Testis (tissue), 3 donors: ENCODE measurements around the gene SLC6A14. TPM values are rescaled to one million over a fixed set of nuclear protein-coding genes. Genes with fewer than 3 reads are reported as not detected.
A peak's percentile ranks its signal among the peaks of the same experiment; 100 is the strongest.

Experiments
- DNase-seq: peaks from one replicate; pipeline ENCODE4 v3.0.0-alpha.2; 2019
- H3K27ac ChIP-seq, 2 donors: fragments of 200-600 bp; sonication (generic); one replicate each; pipeline ENCODE4 v1.5.1; 2019
- H3K27me3 ChIP-seq: fragments of 200-600 bp; sonication (generic); one replicate; pipeline ENCODE4 v1.5.1; 2019
- H3K36me3 ChIP-seq: fragments of 200-600 bp; sonication (generic); one replicate; pipeline ENCODE4 v1.5.1; 2017; ENCODE audit warnings: low read depth; ENCODE audit errors: missing control alignments
- H3K4me1 ChIP-seq: fragments of 200-600 bp; sonication (generic); one replicate; pipeline ENCODE4 v1.5.1; 2019
- H3K4me3 ChIP-seq, 2 donors: fragments of 200-600 bp; sonication (generic); one replicate each; pipeline ENCODE4 v1.5.1; 2017 to 2019
- H3K9me3 ChIP-seq: fragments of 200-600 bp; sonication (generic); one replicate; pipeline ENCODE4 v1.5.1; 2017
- POLR2A ChIP-seq: fragments of 450-650 bp; IDR thresholded peaks from one replicate; pipeline ENCODE4 v1.6.1; 2017; ENCODE audit warnings: antibody characterized with exemption, mild to moderate bottlenecking, moderate library complexity
- WGBS, 2 donors: methylation state at CpG; one replicate each; pipeline ENCODE4 v1.1.5; 2018; 5-methylcytosine and 5-hydroxymethylcytosine counted together
- intact Hi-C: fragments of 100-400 bp; cut with DNase I; formaldehyde crosslinking; loops from one replicate; pipeline ENCODE4 v1.15.1; 2023; ENCODE audit warnings: low total_unique reads
- polyA plus RNA-seq: library from polyadenylated mRNA; stranded (reverse); fragments of 350-450 nt; fragmentation: Illumina TruSeq; extraction: RNeasy Lipid Tissue Mini Kit (QIAGEN cat#74804); gene quantifications from one replicate; pipeline ENCODE4 v1.2.3, GENCODE V29; 2014; ENCODE audit warnings: low read depth, low replicate concordance; ENCODE audit not compliant: insufficient read depth
- total RNA-seq, 2 donors: library from RNA; depleted of rRNA; stranded (reverse); fragments of >200 nt; gene quantifications; one replicate each; pipeline ENCODE4 v1.2.3, GENCODE V29; 2016
- TF ChIP-seq, protein P1 (sequence below), 3 experiments: fragments of 450-650 bp in 2 of 3; fragments of 200-600 bp in 1 of 3; sonication (generic) in 1 of 3; IDR thresholded peaks; one replicate each; pipeline ENCODE4 v1.5.1; 2016 to 2019; ENCODE audit warnings: antibody characterized with exemption in 3 of 3, mild to moderate bottlenecking in 2 of 3, moderate library complexity in 1 of 3

Gene SLC6A14
- total and polyA plus RNA-seq, 3 donors from 2014 or later = not detected

DNA sequence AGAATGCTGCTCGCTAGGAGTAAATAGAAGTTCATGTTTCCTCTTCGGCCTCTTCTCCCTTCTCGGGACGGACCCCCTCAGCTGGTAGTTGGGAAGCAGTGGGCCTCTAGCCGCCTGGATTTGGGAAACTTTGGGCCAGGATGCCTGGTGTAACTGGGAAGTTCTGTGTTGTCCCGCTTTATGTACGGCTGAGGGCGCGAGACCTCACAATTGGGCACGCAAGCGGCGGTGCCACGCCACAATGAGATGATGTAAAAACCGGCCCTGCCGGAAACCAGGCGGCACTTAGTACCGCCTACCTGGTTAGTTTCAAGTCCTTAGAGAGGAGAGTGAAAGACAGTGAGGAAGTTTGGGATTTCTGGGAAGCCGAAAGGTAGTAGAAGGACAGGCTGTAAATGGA lies 26.4 kb downstream of the SLC6A14 start, which contains the start of gene CT83:
TSS of gene CT83 (minus strand) at position 155 of the 400 bp plus-strand sequence. CDS start at position 35, 120 bp downstream.
- DNase-seq = peak; percentile 12
- intact Hi-C loops = no loop called here
- 55 to 65% methylated on average over 12 to 17 of the region's 18 CpGs for WGBS, 2 donors
- Histone ChIP-seq H3K27me3 (no peaks in the 10 kb centered on the region), H3K27ac (no peak within 1 kb of the TSS), H3K36me3 (no peaks in the 10 kb centered on the region), H3K9me3 (no peaks in the 10 kb centered on the region), H3K4me3 (no peak within 1 kb of the TSS), H3K4me1 (no peaks in the 10 kb centered on the region)
- no peak for TF ChIP-seq POLR2A
- TF ChIP-seq, protein P1, sequence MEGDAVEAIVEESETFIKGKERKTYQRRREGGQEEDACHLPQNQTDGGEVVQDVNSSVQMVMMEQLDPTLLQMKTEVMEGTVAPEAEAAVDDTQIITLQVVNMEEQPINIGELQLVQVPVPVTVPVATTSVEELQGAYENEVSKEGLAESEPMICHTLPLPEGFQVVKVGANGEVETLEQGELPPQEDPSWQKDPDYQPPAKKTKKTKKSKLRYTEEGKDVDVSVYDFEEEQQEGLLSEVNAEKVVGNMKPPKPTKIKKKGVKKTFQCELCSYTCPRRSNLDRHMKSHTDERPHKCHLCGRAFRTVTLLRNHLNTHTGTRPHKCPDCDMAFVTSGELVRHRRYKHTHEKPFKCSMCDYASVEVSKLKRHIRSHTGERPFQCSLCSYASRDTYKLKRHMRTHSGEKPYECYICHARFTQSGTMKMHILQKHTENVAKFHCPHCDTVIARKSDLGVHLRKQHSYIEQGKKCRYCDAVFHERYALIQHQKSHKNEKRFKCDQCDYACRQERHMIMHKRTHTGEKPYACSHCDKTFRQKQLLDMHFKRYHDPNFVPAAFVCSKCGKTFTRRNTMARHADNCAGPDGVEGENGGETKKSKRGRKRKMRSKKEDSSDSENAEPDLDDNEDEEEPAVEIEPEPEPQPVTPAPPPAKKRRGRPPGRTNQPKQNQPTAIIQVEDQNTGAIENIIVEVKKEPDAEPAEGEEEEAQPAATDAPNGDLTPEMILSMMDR (IDR thresholded peaks at IDR 0.05) = no peak

DNA sequence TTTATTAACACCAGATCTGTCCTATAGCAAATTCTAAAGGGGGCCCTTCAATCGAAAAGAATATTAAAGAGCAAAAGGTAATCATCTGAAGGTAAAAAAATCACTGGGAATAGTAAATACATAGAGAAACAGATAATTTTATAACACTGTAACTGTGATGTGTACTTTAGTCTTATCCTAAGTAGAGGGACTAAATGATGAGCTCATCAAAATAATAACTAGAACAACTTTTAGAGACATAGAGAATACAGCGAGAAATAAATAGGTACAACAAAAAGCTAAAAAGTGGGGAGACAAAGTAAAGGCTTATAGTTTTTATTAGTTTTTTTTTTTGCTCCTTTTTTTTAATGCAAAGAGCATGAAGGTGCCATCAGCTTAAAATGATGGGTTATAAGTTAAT lies 43.7 kb downstream of the SLC6A14 start:
- H3K4me1 ChIP-seq = no peaks in the 10 kb centered on the region
- TF ChIP-seq, protein P1 (IDR thresholded peaks at IDR 0.05) = no peak
- no peak for TF ChIP-seq POLR2A
- H3K27ac ChIP-seq = no peak overlapping the region
- no peaks in the 10 kb centered on the region for H3K36me3 ChIP-seq
- 81 to 87% methylated on average over 2 of the region's 2 CpGs for WGBS, 2 donors
- intact Hi-C loops = no loop called here
- H3K27me3 ChIP-seq = no peaks in the 10 kb centered on the region
- no peak for DNase-seq
- H3K9me3 ChIP-seq = no peaks in the 10 kb centered on the region
- no peak overlapping the region for H3K4me3 ChIP-seq

DNA sequence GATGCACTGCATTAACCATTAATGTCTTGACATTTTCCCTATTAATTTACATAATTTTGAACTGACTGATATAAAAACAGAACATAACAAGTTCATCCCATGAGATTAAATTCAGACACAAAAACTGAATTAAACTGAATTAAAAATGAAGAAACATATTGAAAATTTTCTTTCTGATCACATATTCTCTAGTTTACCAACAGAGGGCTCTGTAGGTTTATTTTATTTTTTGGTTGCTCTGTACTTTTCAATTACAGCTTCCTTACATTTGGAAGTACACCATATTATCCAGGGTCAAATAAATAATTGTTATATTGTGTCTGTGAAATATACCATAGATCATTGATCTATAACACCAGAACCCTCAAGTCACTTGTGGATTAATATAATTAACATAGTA lies 53.7 kb downstream of the SLC6A14 start:
- TF ChIP-seq, protein P1 (IDR thresholded peaks at IDR 0.05) = peak in 1 of 3 experiments; percentile 17
- TF ChIP-seq POLR2A = no peak
- Histone ChIP-seq H3K9me3 (no peaks in the 10 kb centered on the region), H3K27me3 (no peaks in the 10 kb centered on the region), H3K36me3 (no peaks in the 10 kb centered on the region), H3K4me1 (no peaks in the 10 kb centered on the region), H3K27ac (no peak overlapping the region), H3K4me3 (no peak overlapping the region)
- DNase-seq = no peak
- intact Hi-C loops = no loop called here

- Histone ChIP-seq H3K4me1 (no peaks in the 10 kb centered on the region), H3K27me3 (no peaks in the 10 kb centered on the region), H3K36me3 (no peaks in the 10 kb centered on the region), H3K27ac (no peak overlapping the region), H3K9me3 (no peaks in the 10 kb centered on the region), H3K4me3 (no peak overlapping the region)
- intact Hi-C loops = no loop called here
- no peak for TF ChIP-seq POLR2A
- TF ChIP-seq, protein P1 (IDR thresholded peaks at IDR 0.05) = no peak
- DNase-seq = no peak
- 69 to 85% methylated on average over 2 of the region's 2 CpGs for WGBS, 2 donors
Measured at GRCh38 chrX:116493271-116493670, 56.9 kb downstream of the SLC6A14 start.

GRCh38 chrX:116499780-116500179 lies 63.4 kb downstream of the SLC6A14 start:
- Histone ChIP-seq H3K9me3 (no peaks in the 10 kb centered on the region), H3K27me3 (no peaks in the 10 kb centered on the region), H3K4me1 (no peaks in the 10 kb centered on the region), H3K36me3 (no peaks in the 10 kb centered on the region), H3K4me3 (no peak overlapping the region), H3K27ac (no peak overlapping the region)
- intact Hi-C loops = no loop called here
- TF ChIP-seq, protein P1 (IDR thresholded peaks at IDR 0.05) = no peak
- TF ChIP-seq POLR2A = no peak
- DNase-seq = no peak
